Stimulated activated CD4-positive, alpha-beta T cell treated with anti-CD3 and anti-CD28 coated beads, Interleukin-15, amount 100 ng/mL, for 1 hour (primary cell): ENCODE data around the gene MLEC.
A peak's percentile ranks its signal among the peaks of the same experiment; 100 is the strongest.
"Not testable (repeated sequence)": the region's sequence is repeated elsewhere in the genome, so short reads cannot be mapped to it uniquely, and the experiment has no call there.

Experiments
- DNase-seq, 2 donors: peaks; one replicate each; pipeline ENCODE4 v3.0.0-alpha.2; 2020; ENCODE audit warnings: low read depth in 1 of 2, low spot score in 1 of 2

Gene MLEC

GRCh38 chr12:120720234-120720986 is 33.5 kb downstream of the MLEC start:
- no peak for DNase-seq

DNA sequence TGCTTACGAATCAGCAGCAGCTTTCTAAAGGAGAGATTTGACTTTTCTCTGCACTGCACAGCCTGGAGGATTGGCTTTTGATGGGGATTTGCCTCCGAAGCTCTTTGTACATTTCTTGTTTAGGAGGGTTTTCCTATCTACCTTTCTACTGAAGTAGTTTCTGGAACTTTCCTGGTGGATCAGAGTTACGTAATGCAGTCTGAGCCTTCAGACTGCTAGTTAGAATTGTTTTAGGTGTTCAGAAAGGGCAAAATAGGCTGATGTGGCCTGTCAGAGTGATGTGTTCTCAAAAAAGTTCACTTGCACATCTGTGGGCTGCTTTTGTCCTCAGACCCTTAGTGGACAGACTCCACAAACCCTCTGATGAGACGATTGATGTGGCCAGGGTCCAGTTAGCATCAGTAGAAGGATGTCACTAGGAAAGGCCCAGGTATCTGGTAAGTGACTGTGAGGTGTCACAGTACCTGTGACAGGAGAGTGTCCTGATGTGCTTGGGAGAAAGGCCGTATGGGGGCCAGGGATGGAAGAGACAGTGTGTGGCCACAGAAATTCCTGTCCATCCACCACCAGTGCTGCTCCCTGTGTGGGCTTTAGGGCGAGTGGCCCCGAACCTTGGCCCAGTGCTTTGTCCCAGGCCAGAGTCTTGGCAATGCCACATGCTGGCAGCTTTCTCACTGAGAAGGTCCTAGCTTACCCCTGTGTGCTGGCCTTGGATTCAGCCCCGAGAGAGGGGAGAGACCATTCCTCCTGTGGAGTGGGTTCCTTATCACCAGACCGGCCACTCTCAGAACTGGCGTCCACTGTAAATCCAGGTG is 34.2 kb downstream of the MLEC start:
- DNase-seq, result no peak

GRCh38 chr12:120721866-120722265 is 34.9 kb downstream of the MLEC start:
- no peak for DNase-seq

DNA sequence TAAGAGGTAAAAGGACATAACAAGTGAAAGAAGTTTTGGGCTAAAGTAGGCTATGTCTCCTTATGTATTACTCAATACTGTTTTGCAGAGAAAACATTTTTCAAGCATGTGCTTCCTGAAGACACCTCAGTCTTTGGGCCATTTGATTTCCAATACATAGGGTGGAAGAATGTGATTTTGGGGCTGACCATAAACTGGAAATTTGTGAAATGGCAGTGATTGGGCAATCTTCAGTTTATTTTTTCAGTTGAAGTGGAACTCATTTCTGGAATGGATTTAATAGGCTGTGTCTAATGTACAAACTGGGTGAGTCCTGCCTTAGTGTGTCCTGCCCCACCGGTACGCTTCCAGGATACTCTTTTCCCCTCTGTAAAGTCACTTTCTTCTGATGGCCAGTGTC is 35.8 kb downstream of the MLEC start:
- no peak for DNase-seq

DNA sequence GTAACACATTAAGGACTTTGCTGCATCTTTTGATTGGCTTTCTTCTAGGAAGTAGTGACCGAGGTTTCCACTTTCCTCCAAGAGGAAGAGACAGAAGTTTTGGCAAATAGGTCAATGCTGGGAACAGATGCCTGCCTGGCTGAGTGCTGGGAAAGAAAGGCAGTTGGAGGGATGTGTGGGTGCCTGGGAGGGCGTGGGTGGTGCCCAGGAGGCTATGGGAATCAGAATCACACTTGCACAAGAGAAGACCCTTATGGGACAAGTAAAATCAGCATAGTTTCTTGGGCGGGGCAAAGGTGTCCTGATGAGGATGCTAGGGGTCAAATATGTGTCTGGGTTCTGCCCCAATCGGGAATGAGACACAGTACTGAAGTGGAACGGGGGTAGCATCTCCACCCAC is 37.8 kb downstream of the MLEC start:
- DNase-seq, result no peak

GRCh38 chr12:120725151-120725658 is 38.3 kb downstream of the MLEC start:
- DNase-seq, result no peak

DNA sequence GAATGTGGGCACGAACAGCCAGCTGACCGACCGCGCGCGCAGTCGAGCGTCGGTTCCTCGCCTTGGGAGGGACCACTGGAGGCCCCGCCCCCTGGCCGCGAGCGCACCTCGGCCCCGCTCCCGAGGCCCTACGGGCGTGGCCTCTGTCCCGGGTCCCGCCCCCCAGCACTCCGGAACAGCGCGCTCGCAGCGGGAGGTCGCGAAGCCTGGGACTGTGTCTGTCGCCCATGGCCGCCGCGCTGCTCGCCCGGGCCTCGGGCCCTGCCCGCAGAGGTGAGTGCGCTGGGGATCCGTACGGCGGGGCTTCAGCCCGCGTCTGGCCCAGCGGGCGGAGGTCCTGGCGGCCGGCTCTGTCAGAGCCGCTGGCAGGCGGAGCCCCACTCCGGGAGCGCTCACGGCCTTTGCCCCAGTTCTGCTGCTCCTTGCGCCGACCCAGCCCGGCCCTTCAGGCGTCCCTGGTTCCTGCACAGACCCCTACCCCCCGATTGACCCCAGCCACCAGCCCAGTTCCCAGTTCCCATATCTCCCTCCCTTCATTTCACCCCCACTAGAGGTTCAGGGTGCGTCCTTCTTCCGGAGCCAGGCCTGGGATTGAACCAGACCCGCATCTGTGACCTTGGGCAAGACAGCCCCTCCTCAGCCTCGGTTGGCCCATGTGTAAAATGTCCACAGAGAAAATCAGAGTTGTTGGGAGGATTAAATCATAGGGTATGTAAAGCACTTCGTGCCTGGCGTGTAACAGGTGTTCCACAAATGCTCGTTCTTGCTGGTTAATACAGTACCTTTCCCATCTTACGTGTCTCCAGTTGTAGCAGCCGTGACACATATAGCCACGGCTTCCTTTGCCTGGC is 38.9 kb downstream of the MLEC start, which contains the start of gene ACADS:
TSS of gene ACADS (plus strand) at position 168 of the 851 bp plus-strand sequence. CDS start at position 228, 60 bp downstream.
- DNase-seq, result peak; percentile 76 to 89

DNA sequence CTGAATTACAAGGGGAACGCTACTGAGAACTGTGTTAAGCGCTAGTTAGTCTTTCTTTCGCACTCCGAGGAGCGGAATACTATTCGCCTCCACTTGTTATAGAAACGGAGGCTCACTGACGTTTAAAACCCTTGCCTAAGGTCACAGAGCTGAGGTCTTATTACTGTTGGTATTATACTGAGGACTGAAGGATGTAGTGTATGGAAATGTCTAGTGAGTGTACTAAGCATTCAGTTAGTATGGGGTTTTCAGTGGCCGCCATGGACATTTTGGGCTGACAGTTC is 39.5 kb downstream of the MLEC start:
- no peak for DNase-seq

GRCh38 chr12:120726961-120727360 is 40.0 kb downstream of the MLEC start:
- DNase-seq, result no peak

DNA sequence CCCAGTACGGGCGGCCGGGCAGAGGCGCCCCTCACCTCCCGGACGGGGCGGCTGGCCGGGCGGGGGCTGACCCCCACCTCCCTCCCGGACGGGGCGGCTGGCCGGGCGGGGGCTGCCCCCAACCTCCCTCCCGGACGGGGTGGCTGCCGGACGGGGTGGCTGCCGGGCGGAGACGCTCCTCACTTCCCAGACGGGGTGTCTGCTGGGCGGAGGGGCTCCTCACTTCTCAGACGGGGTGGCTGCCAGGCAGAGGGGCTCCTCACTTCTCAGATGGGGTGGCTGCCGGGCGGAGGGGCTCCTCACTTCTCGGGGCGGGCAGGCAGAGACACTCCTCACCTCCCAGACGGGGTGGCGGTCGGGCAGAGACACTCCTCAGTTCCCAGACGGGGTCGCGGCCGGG is 45.2 kb downstream of the MLEC start:
- DNase-seq, result not testable (repeated sequence)

GRCh38 chr12:120733574-120733973 is 46.6 kb downstream of the MLEC start:
- no peak for DNase-seq

GRCh38 chr12:120734210-120734609 is 47.3 kb downstream of the MLEC start:
- DNase-seq, result no peak

DNA sequence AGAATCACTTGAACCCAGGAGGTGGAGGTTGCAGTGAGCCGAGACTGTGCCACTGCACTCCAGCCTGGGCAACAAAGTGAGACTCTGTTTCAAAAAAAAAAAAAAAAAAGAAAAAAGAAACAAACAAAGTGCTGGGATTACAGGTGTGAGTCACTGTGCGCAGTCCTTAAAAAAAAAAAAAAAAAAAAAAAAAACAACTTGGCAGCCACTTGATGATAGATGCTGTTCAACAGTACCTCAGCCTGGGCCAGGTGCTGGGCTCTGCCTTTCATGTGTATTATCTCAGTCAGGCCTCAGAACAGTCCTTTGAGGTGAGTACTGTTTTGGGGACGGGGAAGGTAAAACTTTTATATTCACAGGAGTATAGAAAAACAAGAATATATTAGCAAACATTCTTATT is 48.2 kb downstream of the MLEC start:
- no peak for DNase-seq

DNA sequence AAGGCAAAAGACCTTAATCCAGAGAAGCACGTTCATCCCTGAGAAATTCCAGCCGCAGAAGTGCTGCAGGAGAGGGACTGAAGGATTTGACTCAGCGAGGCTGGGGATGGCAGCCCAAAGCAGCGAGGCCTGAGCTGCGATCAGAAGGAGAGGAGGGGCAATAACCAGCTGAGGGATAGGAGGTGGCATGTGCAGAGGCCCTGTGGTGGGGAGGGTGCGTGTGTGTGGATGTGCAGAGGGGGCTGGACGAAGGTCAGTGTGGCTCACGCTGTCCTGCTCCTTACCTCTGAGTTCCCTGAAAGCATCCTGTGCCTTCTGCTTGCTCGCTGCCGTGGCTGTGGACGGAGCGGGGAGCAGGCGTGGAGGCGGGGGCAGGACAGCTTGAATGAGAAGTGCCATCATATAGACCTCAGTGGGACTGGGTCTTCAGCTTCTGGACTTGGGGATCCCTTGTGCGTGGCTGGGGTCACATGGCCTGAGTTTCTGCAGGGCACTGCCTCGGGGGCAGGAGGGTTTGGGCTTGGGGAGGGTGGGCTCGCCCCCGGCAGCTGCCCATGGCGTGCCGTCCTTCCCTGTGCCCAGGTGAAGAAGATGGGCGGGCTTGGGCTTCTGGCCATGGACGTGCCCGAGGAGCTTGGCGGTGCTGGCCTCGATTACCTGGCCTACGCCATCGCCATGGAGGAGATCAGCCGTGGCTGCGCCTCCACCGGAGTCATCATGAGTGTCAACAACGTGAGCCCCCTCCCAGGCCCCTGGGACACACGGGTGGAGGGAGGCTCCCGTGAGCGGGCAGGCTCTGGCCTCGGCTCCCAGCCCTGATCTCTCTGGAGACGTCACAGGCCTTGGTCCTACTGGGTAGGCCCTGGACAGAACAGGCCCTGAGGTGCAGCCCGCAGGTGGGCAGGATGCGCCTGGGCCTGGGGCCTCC is 49.7 kb downstream of the MLEC start:
- DNase-seq, result no peak

- no peak for DNase-seq
Measured at GRCh38 chr12:120737557-120738251, 50.8 kb downstream of the MLEC start.

GRCh38 chr12:120738252-120739030 is 51.5 kb downstream of the MLEC start:
- no peak for DNase-seq

DNA sequence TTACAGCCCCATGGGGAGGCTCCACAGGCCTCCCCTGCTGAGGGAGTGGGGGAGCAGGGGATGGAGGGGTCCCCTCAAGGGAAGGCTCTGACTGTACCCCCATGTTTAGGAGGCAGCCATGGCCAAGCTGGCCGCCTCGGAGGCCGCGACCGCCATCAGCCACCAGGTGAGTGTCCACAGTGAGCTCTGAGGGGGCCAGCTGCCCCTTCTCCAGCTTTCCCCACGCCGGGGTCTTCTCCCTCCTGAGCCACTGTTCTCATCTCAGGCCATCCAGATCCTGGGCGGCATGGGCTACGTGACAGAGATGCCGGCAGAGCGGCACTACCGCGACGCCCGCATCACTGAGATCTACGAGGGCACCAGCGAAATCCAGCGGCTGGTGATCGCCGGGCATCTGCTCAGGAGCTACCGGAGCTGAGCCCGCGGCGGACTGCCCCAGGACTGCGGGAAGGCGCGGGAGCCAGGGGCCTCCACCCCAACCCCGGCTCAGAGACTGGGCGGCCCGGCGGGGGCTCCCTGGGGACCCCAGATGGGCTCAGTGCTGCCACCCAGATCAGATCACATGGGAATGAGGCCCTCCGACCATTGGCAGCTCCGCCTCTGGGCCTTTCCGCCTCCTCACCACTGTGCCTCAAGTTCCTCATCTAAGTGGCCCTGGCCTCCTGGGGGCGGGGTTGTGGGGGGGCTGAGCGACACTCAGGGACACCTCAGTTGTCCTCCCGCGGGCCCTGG is 52.2 kb downstream of the MLEC start:
- no peak for DNase-seq
